A673 (cell line): Measurements from ENCODE around the gene PDPR.
"Not testable (repeated sequence)": the region's sequence is repeated elsewhere in the genome, so short reads cannot be mapped to it uniquely, and the experiment has no call there.

Experiments used
- EZH2 ChIP-seq: fragments of 200-600 bp; sonication (generic); IDR thresholded peaks from 2 replicates; pipeline ENCODE4 v1.6.1; 2017; ENCODE audit warnings: borderline replicate concordance, low read depth, mild to moderate bottlenecking, mixed read lengths, antibody characterized with exemption, low read length; ENCODE audit not compliant: poor library complexity, severe bottlenecking
- TF ChIP-seq, protein P1 (sequence below): fragments of 300-800, 200-600 bp; sonication (generic); conservative IDR thresholded peaks from 2 replicates; pipeline ENCODE4 v1.5.1; 2017; ENCODE audit warnings: low read depth, mild to moderate bottlenecking, antibody characterized with exemption, low read length, moderate library complexity, mixed read lengths

DNA sequence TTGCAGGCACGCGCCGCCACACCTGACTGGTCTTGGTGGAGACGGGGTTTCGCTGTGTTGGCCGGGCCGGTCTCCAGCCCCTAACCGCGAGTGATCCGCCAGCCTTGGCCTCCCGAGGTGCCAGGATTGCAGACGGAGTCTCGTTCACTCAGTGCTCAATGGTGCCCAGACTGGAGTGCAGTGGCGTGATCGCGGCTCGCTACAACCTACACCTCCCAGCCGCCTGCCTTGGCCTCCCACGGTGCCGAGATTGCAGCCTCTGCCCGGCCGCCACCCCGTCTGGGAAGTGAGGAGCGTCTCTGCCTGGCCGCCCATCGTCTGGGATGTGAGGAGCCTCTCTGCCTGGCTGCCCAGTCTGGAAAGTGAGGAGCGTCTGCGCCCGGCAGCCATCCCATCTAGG lies 89.9 kb downstream of the PDPR start:
- TF ChIP-seq, protein P1, sequence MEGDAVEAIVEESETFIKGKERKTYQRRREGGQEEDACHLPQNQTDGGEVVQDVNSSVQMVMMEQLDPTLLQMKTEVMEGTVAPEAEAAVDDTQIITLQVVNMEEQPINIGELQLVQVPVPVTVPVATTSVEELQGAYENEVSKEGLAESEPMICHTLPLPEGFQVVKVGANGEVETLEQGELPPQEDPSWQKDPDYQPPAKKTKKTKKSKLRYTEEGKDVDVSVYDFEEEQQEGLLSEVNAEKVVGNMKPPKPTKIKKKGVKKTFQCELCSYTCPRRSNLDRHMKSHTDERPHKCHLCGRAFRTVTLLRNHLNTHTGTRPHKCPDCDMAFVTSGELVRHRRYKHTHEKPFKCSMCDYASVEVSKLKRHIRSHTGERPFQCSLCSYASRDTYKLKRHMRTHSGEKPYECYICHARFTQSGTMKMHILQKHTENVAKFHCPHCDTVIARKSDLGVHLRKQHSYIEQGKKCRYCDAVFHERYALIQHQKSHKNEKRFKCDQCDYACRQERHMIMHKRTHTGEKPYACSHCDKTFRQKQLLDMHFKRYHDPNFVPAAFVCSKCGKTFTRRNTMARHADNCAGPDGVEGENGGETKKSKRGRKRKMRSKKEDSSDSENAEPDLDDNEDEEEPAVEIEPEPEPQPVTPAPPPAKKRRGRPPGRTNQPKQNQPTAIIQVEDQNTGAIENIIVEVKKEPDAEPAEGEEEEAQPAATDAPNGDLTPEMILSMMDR, result not testable (repeated sequence)
- not testable (repeated sequence) for TF ChIP-seq EZH2
